LNCAP (cell line): ENCODE measurements around the gene CBR4.

Experiments
- CTCF ChIP-seq: fragments of 450-650 bp; IDR thresholded peaks from 2 replicates; pipeline ENCODE4 v1.5.1; 2017; ENCODE audit warnings: mild to moderate bottlenecking

Gene CBR4

DNA sequence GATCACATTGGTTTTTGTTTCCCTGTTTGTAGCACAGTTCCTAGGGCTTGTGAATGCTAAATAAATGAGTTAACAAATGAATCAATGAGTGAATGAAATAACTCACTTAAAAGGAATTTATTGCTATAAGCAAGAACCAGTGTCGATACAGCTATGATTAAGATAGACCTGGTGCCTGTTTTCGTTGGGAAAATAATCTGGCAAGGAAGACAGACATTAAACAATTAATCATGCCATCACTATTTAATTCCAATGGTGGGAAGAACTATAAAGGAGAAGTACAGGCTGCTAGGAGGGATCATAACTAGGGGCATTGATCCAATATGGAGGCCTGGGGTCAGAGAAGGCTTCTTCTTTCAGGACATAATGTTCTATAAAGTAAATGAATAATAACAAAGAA is 4.5 kb upstream of the CBR4 start:
- TF ChIP-seq CTCF, result no peak

GRCh38 chr4:169013396-169013795 is 3.3 kb upstream of the CBR4 start:
- TF ChIP-seq CTCF, result no peak

DNA sequence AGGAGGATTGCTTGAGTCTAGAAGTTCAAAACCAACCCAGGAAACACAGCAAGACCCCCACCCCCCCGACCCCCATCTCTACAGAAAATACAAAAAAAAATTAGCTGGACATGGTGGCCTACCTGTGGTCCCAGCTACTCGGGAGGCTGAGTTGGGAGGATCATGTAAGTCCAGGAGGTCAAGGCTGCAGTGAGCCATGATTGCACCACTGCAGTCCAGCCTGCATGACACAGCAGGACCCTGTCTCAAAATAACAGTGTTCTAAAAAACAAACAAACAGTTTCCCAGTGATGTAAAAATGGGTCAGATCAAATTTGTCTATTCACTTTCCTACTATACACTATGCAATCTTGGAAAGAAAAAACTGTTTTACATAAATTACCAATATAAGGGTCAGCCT is 2.0 kb upstream of the CBR4 start:
- TF ChIP-seq CTCF, result no peak

DNA sequence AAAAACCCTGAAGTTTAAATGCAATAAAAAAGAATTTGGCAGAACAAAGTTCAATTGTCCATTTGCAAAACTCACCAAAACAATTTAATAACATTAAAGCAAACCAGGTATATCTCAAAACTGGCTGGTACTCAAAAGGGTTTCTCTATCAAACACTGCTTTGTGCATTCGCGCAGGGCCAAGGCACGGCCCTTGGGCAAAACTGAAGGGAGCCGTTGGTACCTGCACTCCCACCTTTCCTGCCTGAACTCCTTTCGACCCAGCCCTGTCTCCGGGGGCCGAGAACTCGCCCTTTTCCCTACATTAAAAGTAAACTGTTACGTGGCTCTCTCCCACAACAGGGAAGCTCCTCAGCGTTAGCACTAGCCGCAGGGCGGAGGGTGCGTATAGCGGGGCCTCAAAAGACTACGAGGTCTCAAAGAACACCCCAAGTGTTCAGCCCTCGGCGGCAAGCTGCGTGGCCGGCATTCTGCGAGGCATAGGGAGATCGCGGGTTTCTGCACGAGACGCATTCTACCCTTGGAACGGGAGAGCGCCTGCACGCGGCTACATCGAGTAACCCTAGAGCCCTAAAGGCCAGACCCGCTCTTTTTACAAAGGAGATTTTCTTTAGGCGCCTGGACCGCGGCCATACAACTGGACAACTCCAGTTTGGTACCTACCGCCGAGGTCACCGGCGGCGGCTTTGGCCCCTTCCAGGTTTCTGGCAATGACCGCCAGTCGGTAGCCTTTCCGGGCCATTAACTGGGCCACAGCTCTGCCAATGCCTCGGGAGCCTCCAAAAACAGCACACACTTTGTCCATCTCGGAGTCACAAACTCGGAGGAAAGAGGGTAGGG is 550 bp downstream of the CBR4 start:
- TF ChIP-seq CTCF, result peak; percentile 36

GRCh38 chr4:169005453-169006099 is 4.5 kb downstream of the CBR4 start:
- TF ChIP-seq CTCF, result no peak

- TF ChIP-seq CTCF, result no peak
Observed at GRCh38 chr4:169000315-169000714, 9.7 kb downstream of the CBR4 start.

DNA sequence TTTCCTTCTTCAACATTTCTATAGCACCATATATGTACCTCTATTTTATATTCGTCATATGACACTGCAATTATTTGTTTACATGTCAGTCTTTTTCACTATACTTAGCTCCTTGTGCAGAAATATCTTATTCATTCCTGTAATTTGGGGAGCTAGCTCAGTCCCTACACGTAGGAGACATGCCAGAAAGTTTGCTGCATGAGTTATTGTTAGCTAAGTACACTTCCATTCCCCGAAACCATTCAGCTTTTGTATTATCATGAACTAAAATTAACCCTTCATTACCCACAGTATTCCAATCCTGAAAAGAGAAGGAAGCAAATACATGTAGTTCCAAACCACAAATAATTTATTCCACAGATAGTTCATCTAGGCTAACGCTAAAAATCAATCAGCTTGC is 10.2 kb downstream of the CBR4 start:
- TF ChIP-seq CTCF, result no peak
